Activated CD8-positive, alpha-beta memory T cell treated with anti-CD3 and anti-CD28 coated beads, Interleukin-2, amount 50 U/mL, for 48 hours (primary cell): ENCODE measurements around the gene CTDSP2.
"Not testable (repeated sequence)": the region's sequence is repeated elsewhere in the genome, so short reads cannot be mapped to it uniquely, and the experiment has no call there.

Experiments used
- DNase-seq: peaks from one replicate; pipeline ENCODE4 v3.0.0-alpha.2; 2020

CTDSP2 gene

DNA sequence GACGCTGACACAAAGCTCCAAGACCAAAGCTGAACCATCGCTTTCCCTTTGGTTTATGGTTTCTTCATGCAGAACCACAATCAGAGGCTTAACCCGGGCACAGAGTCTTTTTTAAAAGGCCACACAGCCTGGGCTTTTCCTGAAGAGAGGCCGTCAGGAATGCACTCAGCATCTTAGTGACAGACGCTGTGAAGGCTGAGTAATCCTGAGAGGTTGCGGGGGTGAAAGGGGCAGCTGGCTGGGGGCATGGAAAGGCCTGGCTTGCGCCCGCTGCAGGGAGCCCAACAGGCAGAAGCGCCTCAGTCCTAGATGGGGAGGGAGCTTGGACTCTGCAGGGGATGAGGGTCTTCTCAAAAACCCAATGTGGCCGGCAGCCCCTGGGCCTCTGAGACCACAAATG is 13.6 kb downstream of the CTDSP2 start:
- DNase-seq, result no peak

- DNase-seq, result no peak
Observed at GRCh38 chr12:57830393-57830792, 16.1 kb downstream of the CTDSP2 start.

GRCh38 chr12:57829025-57829777 is 17.3 kb downstream of the CTDSP2 start:
- no peak for DNase-seq

DNA sequence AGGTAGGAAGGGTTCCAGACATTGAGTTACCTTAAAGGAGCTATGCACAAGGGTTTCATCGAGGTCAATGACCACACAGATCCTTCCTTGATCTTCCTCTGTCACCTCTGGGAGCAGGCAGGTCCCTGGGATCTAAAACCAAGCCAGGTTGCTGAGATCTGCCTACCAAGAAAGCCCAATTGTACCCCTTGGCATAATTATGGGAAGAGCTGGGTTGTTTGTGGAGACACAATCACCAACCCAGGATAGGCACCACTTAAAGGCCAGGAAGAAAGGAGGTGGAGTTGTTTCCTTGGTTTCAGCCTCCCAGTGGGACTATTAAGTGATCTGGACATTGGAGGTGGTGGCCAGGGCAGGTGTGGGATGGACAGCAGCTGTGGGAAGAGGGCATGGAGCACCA is 19.6 kb downstream of the CTDSP2 start:
- DNase-seq, result no peak

DNA sequence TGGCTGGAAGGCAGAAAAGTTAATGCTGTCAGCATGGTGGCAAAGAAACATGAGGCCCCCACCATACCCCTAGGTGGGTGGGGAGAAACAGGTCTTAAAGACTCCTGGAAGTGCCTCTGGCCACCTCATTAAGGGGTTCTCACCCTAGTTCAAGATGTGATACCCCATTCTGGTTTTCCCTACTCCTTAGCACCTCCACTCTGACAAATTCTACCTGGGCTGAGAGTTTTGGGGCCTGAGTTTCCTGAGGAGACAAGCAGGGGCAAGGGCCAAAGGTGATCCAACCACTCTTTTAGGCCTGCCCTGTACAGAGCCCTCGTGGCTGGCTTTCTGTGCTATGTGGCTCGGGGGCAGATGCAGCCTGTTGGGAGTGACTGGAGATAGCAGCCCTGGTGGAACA is 20.1 kb downstream of the CTDSP2 start:
- DNase-seq, result no peak

DNA sequence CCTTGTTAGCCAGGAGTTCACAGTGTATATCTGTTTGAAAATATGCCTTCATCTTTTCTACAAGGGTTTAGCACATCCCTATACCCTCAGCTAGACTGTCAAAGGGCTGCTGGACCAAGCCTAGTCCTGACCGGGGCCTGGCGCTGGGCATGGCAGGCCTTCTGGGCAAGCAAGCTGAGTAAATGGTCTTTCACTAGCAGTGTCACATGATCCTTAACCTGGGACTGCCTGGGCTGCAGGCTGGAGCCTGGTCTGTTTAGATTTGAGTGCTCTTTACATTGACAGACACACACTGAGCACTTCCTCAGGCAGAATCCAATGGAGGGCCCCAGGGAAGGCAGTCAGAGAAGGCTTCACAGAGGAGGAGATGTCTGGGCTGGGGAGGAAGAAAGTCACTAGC is 21.1 kb downstream of the CTDSP2 start:
- DNase-seq, result no peak

GRCh38 chr12:57823908-57824640 is 22.5 kb downstream of the CTDSP2 start:
- no peak for DNase-seq

- no peak for DNase-seq
Observed at GRCh38 chr12:57823131-57823907, 23.2 kb downstream of the CTDSP2 start.

DNA sequence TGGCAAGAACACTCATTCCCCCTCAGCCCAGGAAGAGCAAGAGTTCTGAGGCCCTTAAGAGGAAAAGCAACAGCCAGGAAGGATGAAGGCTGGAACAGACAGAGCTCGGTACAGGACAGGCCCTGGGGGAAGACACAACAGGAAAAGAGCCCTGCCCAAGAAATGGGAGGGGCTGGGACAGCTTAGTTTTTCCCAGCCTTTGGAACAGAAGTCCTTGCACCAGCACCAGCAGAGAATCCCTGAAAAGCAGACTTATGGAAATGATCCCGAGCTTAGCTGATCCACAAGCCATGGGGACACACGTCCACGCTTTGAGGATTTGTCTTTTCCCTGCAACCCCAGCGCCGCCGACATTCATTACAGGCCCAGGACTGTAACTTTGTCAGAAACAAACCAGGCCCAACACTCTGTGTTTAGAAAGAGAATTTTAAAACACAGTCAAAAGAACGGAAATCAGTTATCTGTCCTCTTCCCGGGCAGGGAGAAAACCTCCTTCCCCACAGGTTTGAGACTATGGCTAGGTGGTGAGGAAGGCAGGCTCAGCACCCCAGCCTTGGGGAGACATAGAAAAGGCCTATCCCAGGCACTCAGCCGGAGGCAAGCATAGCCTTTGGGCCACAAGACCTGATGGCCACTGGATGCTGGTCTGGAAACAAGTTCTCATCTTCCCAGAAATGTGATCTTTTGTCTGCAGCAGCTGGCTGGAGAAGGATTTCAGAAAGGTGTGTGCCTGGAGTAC is 24.0 kb downstream of the CTDSP2 start:
- DNase-seq, result no peak

- no peak for DNase-seq
Observed at GRCh38 chr12:57821474-57822214, 24.9 kb downstream of the CTDSP2 start.

GRCh38 chr12:57821015-57821414 is 25.5 kb downstream of the CTDSP2 start:
- not testable (repeated sequence) for DNase-seq

GRCh38 chr12:57820119-57820518 is 26.4 kb downstream of the CTDSP2 start:
- DNase-seq, result not testable (repeated sequence)

GRCh38 chr12:57817990-57818331 is 28.6 kb downstream of the CTDSP2 start:
- not testable (repeated sequence) for DNase-seq

DNA sequence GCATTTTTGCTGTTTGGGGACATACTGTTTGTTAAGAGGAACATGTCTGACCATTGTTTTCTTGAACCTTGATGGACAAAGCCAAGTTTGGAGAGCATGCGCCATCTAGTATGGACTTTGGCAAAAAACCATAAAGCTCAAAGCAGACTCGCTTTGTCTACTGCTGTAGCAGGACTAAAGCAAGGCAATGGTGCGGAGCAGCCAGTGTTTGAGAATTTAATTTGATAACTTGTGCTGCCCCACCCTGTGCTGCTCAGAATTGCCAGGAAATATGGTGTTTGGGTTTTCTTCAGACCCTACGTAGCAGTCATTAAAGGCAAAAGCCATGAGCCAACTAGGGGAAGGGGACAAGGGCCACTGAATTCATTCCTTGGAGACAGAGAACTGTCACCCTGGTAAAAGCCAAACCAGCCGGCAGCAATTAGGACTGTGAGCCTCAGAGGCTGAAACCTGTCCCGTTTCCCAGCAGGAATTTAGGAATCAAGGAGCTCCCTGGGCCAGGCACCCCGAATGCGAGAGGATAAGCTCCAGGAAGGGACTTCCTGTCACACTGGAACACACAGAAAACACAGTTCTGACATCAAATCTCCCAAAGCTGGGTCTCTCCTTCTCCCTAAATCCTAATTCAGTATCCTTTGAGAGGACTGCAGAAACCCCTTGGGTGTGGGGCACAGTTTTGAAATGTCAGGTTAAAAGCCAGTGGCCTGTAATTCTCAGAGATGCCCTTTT is 29.1 kb downstream of the CTDSP2 start:
- DNase-seq, result no peak

- DNase-seq, result no peak
Observed at GRCh38 chr12:57816855-57817151, 29.7 kb downstream of the CTDSP2 start.

DNA sequence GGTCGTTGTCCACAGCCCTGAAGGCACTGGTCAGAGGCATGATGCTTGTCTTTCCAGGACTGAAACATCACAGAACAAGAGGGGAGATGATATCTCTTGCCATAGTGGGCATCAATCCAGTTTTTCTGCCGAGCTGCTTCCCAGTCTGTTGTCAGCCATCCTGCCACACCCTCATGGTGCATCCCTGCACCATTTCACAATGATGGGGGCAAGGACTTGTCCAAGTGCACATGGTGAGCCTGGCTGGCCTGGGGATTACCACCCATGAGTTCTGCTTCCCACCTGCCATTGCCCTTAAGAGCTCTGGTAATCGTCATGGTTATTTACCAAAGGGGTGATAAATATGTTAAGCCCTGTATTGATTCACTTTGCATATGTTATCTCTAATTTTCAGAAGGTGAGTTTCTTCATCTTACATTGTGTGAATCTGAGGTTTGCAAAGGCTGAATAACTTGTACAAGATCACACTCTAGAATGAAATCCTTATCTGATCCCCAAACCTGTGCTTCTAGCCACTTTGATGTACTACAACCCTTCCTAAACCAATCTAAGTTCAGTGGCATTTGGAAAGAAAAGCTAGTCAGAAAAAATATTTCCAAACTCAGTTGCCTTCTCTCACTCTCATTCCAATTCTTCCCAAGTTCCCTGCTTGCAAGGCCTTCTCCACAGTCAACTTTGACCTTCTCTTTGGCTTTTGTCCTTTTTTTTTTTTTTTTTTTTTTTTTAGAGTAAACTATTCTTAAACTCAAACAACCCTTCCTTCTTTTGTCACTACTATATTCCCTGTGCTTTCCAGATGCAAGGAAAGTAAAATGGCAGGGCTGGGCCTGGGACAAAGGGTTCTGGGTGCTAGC is 30.3 kb downstream of the CTDSP2 start:
- DNase-seq, result no peak

GRCh38 chr12:57815177-57816000 is 31.1 kb downstream of the CTDSP2 start:
- no peak for DNase-seq

- no peak for DNase-seq
Observed at GRCh38 chr12:57813971-57814772, 32.4 kb downstream of the CTDSP2 start.
